HepG2 (cell line): ENCODE measurements around the gene INAFM1. TPM values are rescaled to one million over a fixed set of nuclear protein-coding genes. Genes with fewer than 3 reads are reported as not detected.

Experiments
- ARHGAP35 ChIP-seq: sonication (generic); formaldehyde crosslinking; IDR thresholded peaks from 2 replicates; pipeline ENCODE4 v1.9.0; 2022; ENCODE audit warnings: mild to moderate bottlenecking, inconsistent platforms, moderate library complexity, missing genetic modification reagents, borderline replicate concordance
- CREB1 ChIP-seq, 2 experiments: fragments of 450-650 bp in 1 of 2; IDR thresholded peaks; 2 replicates each; pipeline ENCODE4 v1.6.1; 2016 to 2017; ENCODE audit warnings: control low read depth in 1 of 2, mild to moderate bottlenecking in 1 of 2, missing compliant biosample characterization in 1 of 2, missing genetic modification characterization in 1 of 2
- GMEB1 ChIP-seq: sonication (generic); formaldehyde crosslinking; IDR thresholded peaks from 2 replicates; pipeline ENCODE4 v1.5.1; 2020; ENCODE audit warnings: missing genetic modification reagents, mild to moderate bottlenecking, borderline replicate concordance
- GTF2F1 ChIP-seq: fragments of 150-350 bp; IDR thresholded peaks from 2 replicates; pipeline ENCODE4 v1.6.1; 2014; ENCODE audit warnings: low read length
- JUNB ChIP-seq: sonication (generic); formaldehyde crosslinking; IDR thresholded peaks from 2 replicates; pipeline ENCODE4 v1.8.0; 2022; ENCODE audit warnings: missing genetic modification reagents, mild to moderate bottlenecking, borderline replicate concordance
- KAT8 ChIP-seq: IDR thresholded peaks from 2 replicates; pipeline ENCODE4 v1.6.1; 2016; ENCODE audit warnings: missing genetic modification reagents, missing compliant biosample characterization
- KLF12 ChIP-seq: sonication (generic); formaldehyde crosslinking; IDR thresholded peaks from 2 replicates; pipeline ENCODE4 v1.4.0; 2020; ENCODE audit warnings: missing genetic modification reagents, borderline replicate concordance
- NBN ChIP-seq: fragments of 450-650 bp; conservative IDR thresholded peaks from 2 replicates; pipeline ENCODE4 v1.6.1; 2017
- NR1H2 ChIP-seq: sonication (generic); formaldehyde crosslinking; IDR thresholded peaks from 2 replicates; pipeline ENCODE4 v1.8.1; 2022; ENCODE audit warnings: low read depth, missing genetic modification reagents, borderline replicate concordance
- NR2F2 ChIP-seq: IDR thresholded peaks from 2 replicates; pipeline ENCODE4 v1.6.1; 2012; ENCODE audit warnings: low read depth, inconsistent platforms, borderline replicate concordance
- PAF1 ChIP-seq: IDR thresholded peaks from 2 replicates; pipeline ENCODE4 v1.6.1; 2016; ENCODE audit warnings: missing genetic modification reagents, missing compliant biosample characterization
- PHB2 ChIP-seq: fragments of 450-650 bp; IDR thresholded peaks from 2 replicates; pipeline ENCODE4 v1.6.1; 2018; ENCODE audit not compliant: partially characterized antibody
- PHF8 ChIP-seq: sonication (generic); formaldehyde crosslinking; IDR thresholded peaks from 2 replicates; pipeline ENCODE4 v1.5.0; 2020; ENCODE audit warnings: missing genetic modification reagents
- TBL1XR1 ChIP-seq: fragments of 150-350 bp; IDR thresholded peaks from 2 replicates; pipeline ENCODE4 v1.6.1; 2014; ENCODE audit warnings: borderline replicate concordance, low read length; ENCODE audit not compliant: partially characterized antibody
- TRIM24 ChIP-seq: sonication (generic); formaldehyde crosslinking; IDR thresholded peaks from 2 replicates; pipeline ENCODE4 v1.8.0; 2022; ENCODE audit warnings: mild to moderate bottlenecking, missing genetic modification reagents
- TSC22D2 ChIP-seq: sonication (generic); formaldehyde crosslinking; IDR thresholded peaks from 2 replicates; pipeline ENCODE4 v1.5.1; 2020; ENCODE audit warnings: missing genetic modification reagents, mild to moderate bottlenecking, borderline replicate concordance
- U2AF1 ChIP-seq: fragments of 200-400 bp; formaldehyde crosslinking; optimal IDR thresholded peaks from 2 replicates; pipeline ENCODE3; 2017; ENCODE audit warnings: mild to moderate bottlenecking, low read depth, low read length
- ZNF281 ChIP-seq: sonication (generic); formaldehyde crosslinking; IDR thresholded peaks from 2 replicates; pipeline ENCODE4 v1.4.0; 2020; ENCODE audit warnings: missing genetic modification reagents, borderline replicate concordance
- ZNF331 ChIP-seq: sonication (generic); formaldehyde crosslinking; IDR thresholded peaks from 2 replicates; pipeline ENCODE4 v1.4.0; 2020; ENCODE audit warnings: missing genetic modification reagents
- ZNF333 ChIP-seq: sonication (generic); formaldehyde crosslinking; IDR thresholded peaks from 2 replicates; pipeline ENCODE4 v1.4.0; 2020; ENCODE audit warnings: mild to moderate bottlenecking, missing genetic modification reagents, borderline replicate concordance
- ZNF446 ChIP-seq: sonication (generic); formaldehyde crosslinking; IDR thresholded peaks from 2 replicates; pipeline ENCODE4 v1.5.0; 2020; ENCODE audit warnings: mild to moderate bottlenecking, missing genetic modification reagents
- ZNF547 ChIP-seq: sonication (generic); formaldehyde crosslinking; IDR thresholded peaks from 2 replicates; pipeline ENCODE4 v1.5.1; 2020; ENCODE audit warnings: mild to moderate bottlenecking, missing genetic modification reagents
- ZNF615 ChIP-seq: sonication (generic); formaldehyde crosslinking; IDR thresholded peaks from 2 replicates; pipeline ENCODE4 v1.5.0; 2020; ENCODE audit warnings: mild to moderate bottlenecking, missing genetic modification reagents, borderline replicate concordance
- ZSCAN5A ChIP-seq: sonication (generic); formaldehyde crosslinking; IDR thresholded peaks from 2 replicates; pipeline ENCODE4 v1.8.0; 2022; ENCODE audit warnings: mild to moderate bottlenecking, missing genetic modification reagents, borderline replicate concordance
- polyA plus RNA-seq, 8 experiments: library from polyadenylated mRNA; depleted of rRNA in 3 of 8; stranded (reverse) in 7 of 8; unstranded in 1 of 8; fragments of >200 nt; fragmentation: Illumina TruSeq in 4 of 8; extraction: Trizol in 4 of 8; gene quantifications; 2 replicates each; pipeline versions ENCODE4 v1.2.1 to v1.2.3, GENCODE V29; 2011 to 2016; ENCODE audit warnings: low read depth in 4 of 8, missing spikeins in 1 of 8, mixed read lengths in 1 of 8; ENCODE audit not compliant: insufficient read depth in 1 of 8
- total RNA-seq, 5 experiments: library from RNA; depleted of rRNA; stranded (reverse); fragments of >200 nt; fragmentation: Illumina TruSeq; extraction: Trizol; gene quantifications; 2 replicates each; pipeline ENCODE4 v1.2.3, GENCODE V29; 2016; ENCODE audit warnings: low read depth in 1 of 5

INAFM1 gene
- total and polyA plus RNA-seq, 2 of the 13 experiments (the other 11 are each of a cell fraction or from before 2014, with no cell fraction given) = 0.88 to 1.9 TPM

- TF ChIP-seq GMEB1 (CRISPR knock-in tag) = no peak
- no peak for TF ChIP-seq TBL1XR1
- peak; percentile 67 for TF ChIP-seq ZNF331 (CRISPR knock-in tag)
- TF ChIP-seq ZNF547 = no peak
- TF ChIP-seq U2AF1 = no peak
- TF ChIP-seq ZNF615 (CRISPR knock-in tag) = peak; percentile 75; the same call in 1 of the 2 replicates
- no peak for TF ChIP-seq TRIM24 (CRISPR knock-in tag)
- peak; percentile 90 for TF ChIP-seq ZNF281 (CRISPR knock-in tag)
- no peak for TF ChIP-seq NBN
- no peak for TF ChIP-seq TSC22D2
- TF ChIP-seq PHB2 = no peak
- no peak for TF ChIP-seq KLF12
- TF ChIP-seq NR2F2 = peak; percentile 68; the same call in 1 of the 2 replicates
- no peak for TF ChIP-seq PHF8
- TF ChIP-seq ZNF446 = no peak
- TF ChIP-seq ZNF333 (CRISPR knock-in tag) = no peak
- TF ChIP-seq PAF1 = peak; percentile 15; the same call in 1 of the 2 replicates
- TF ChIP-seq CREB1 (IDR thresholded peaks at IDR 0.05) = no peak
- TF ChIP-seq CREB1 (CRISPR knock-in tag; IDR thresholded peaks at IDR 0.05) = no peak; the same call in 1 of the 2 replicates
- TF ChIP-seq GTF2F1 = 0 out of 2 replicates have a peak, but pooled peaks have one; percentile 32
- TF ChIP-seq JUNB (CRISPR knock-in tag) = no peak
- TF ChIP-seq ZSCAN5A (CRISPR knock-in tag) = peak; percentile 60; the same call in 1 of the 2 replicates
- TF ChIP-seq ARHGAP35 (CRISPR knock-in tag) = no peak
- peak; percentile 40; the same call in 1 of the 2 replicates for TF ChIP-seq KAT8 (CRISPR knock-in tag)
- no peak for TF ChIP-seq NR1H2 (CRISPR knock-in tag)
Observed at GRCh38 chr19:47227352-47228167, 47.1 kb upstream of the INAFM1 start (continued).
